HS-27A (cell line): ENCODE results near the gene PLD1.

Source experiments
- DNase-seq: peaks from one replicate; pipeline ENCODE4 v3.0.0-alpha.2; 2012; ENCODE audit warnings: low read depth, missing footprints

Gene PLD1

DNA sequence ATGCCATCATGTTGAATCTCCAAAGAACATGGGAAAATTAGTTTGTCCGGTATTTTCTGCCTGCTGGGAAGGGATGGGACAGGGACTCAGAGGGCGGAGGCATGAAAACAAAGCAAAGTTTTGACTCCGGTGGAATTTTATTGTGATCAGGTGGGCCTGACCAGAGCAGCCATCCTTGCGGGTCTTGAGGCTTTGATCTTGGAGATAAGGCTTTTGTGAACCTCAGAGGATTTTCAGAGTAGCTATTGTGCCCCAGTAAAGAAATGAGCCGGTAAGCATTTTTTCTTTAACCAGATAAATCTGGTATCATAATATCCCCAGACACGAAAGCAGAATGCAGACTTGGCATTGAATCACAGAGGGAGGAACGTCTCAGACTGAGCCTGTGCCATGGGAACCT lies 250.7 kb downstream of the PLD1 start:
- no peak for DNase-seq

DNA sequence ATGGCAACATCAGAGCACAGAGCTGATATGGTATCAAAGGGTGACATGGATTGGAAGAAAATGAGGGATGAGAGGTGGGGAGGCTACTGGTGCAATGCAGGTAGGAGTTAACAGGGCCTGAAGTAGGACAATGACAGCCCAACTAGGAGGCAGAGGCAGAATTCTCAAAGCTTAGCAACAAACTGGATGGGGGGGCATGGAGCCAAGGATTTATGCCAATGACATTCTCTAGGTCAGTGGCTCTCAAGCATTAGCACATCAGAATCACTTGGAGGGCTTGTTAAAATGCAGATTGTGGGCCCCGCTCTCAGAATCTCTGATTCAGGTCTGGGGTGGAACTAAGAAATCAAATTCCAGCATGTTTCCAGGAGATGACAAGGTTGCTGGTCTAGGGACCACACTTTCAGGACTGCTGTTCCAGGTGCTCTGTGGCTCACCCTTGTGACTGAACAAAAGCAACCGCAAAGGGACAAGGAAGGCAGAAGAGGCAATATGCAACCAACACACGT lies 252.0 kb downstream of the PLD1 start:
- no peak for DNase-seq

DNA sequence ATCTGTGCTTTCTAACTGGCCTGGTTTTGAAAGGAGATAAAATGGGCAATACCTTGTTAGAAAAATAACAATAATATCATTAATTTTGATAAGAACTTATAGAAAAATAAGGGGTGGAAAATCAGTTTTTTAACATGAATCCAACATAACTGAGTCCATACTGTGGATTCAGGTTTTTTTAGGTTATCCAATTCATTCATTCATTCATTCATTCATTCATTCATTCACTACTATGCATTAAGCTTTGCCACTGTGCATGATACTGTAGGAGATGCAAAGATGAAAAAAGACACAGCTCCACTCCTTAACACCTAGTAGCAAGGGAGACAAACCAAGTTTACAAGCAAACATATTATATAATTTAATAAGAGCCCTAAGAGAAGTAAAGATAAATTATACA lies 253.1 kb downstream of the PLD1 start:
- no peak for DNase-seq

DNA sequence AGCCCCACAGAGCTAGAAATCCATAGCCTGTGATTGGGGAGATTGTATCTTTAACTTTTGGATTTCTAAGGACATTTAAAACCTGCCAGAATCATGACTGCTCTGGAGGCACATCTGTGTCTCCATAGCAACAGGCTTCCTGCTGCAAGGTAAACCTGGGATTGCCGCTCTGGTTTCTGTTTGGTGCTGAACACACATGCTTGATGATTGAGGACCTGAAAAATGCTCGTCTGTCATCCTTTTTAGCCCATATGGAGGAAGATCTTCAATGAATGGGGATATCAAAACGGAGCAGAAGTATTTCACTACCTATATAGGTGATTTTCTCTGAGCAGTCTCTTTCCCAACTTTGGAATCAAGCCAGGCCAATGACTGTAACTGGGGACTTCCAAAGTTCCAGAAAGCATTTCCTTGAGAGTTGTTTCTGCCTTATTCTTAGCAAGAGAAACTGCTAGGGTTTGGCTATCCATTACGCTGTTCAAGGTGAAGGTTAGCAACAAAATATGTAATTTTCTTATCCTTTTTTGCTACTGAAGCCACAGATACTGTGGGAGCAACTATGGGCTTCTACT lies 253.6 kb downstream of the PLD1 start:
- DNase-seq, result no peak

DNA sequence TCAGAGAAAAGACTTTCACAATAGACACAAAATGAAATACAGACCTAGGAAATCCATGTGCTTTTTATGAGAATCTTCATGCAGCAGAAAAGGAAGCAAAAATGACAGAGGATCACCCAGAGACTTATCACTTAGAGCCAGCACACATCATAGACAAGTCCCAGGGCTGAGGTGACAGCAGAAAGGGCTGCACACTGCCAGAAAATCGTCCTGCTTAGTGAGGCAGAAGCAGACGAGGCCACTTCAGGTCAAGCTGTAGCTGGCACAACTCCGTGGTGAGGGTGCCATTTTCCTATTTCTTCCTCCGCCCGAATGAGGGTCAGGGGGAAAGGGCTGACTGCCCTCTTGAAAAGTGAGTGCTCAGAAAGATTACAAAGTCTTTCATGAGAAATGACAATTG lies 254.1 kb downstream of the PLD1 start:
- DNase-seq, result no peak

DNA sequence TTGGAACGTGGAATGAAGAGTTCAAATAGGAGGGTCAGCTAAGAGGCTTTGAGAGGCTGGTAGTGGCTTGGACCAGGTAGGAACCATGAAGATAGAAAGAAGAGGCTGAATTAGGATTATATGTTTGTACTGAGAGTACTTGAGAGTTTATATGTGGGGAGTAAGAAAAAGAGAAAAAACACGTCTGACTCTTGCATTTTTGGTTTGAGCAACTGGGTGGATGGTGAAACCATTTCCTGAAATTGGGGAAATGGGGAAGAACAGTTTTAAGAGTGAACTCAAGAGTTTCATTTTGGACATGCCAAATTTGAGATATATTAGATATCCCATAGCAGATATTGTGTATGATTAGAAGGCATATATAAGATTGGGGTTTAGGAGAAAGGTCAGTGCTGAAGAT lies 257.2 kb downstream of the PLD1 start:
- DNase-seq, result no peak

GRCh38 chr3:171552531-171552930 lies 257.8 kb downstream of the PLD1 start:
- no peak for DNase-seq

DNA sequence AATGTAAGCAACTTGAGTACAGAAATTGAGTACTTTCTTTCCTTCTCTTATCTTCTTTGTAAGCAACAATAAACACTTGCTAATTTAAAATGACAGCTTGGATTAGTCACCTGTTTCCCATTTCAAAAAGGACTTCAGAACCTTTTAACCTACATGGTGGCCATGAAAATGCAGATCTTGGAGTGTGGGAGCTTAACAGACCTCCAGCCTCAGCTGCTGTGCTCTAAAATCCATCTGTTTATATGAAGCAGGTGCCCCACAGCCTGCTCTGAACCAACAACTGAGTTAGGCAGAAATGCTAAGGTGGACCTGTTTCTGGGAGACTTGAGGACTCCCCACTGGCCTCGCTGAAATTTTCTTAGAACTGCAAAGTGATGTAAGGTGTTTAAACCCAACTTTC lies 259.0 kb downstream of the PLD1 start:
- DNase-seq, result no peak
